ENCODE results near the gene GABPB1.
A peak's percentile ranks its signal among the peaks of the same experiment; 100 is the strongest.
"Not testable (repeated sequence)": the region's sequence is repeated elsewhere in the genome, so short reads cannot be mapped to it uniquely, and the experiment has no call there.

Gene GABPB1

DNA sequence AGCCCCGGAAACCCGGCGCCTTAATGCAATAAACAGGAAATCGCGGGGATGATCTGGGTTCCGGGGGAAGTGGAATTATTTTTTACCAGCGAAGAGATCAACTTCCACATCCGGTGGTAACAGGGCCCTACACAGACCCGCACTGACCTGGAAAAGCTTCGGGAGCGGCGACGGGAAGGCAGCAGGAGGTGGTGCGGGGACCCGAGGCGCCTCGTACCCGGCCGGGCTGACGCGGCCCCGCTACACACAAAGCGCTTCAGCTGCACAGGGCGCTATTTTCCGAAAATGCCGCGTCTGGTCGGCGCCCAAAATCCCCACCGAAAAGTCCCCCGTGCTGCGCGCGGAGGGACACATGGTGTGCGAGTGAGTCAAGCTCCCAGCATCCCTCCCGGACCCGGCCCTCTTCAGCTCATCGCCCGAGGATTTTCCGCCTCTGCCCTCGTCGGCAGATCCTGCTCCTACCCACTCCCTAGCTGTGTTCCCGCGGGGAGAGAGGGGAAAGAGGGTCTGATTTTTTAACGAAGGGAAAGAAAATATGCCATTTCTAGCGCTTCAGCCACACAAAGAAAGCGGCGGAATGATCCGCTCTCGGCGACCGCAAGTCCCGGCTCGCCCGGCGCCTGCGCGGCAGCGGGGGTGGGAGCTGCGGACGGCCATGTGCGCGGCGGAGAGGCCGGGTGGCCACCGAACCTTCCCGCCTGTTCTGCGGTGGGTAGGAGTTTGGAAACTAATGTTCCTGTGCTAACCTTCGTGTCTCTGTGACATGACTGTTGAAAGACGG lies at the start of gene GABPB1:
GABPB1 (minus strand) TSS at position 361 of the 781 bp plus-strand sequence. CDS start 45,400 bp downstream, outside the sequence.
- peak; percentile 86 for DNase-seq

DNA sequence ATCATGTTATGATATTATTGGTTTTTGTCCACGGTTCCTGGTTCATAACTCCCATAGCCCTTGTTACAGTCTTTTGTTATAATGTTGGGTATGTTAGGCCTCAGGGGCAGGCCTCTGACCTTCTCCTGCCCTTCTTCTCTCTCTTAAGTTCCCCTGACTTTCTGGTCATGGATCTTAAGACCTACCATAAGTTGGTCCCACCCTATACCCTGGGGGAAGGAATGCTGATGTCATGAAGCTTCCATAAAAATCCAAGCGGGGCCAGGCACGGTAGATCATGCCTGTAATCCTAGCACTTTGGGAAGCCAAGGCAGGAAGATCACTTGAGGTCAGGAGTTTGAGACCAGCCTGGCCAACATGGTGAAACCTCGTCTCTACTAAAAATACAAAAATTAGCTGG lies 36.6 kb upstream of the GABPB1 start:
- DNase-seq = not testable (repeated sequence)

DNA sequence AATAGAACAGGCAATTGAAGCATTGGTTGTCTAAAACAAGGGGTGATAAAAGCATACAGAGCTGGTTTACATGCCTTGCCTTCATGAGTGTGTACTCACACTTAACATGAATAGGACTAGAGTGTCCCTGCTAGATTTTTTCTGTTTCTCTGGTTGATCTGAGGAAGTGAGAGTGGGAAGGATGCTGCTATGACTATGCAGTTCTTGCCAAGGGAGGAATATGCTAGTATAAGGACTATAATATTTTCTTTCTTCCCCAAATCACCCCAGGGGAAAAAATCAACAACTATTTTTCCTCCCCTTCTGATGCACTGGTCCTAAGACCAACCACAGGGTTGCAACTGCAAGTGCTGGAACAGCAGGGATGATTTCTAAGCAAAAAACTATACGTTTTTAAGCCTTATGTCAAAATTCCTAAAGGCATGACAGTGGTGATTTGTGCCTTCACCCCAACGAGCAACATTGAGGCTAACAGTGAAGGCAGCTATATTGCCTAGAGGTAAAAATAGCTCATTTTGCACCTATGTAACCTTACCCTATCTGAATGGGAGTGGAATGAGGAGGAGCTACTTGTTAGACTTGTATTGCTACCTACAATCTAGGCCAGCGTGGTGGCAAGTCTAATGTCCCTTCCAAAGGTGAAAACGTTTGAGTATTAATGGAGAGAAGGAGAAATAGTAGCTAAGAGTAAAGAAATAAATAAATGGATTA lies 35.7 kb upstream of the GABPB1 start:
- no peak for DNase-seq

DNA sequence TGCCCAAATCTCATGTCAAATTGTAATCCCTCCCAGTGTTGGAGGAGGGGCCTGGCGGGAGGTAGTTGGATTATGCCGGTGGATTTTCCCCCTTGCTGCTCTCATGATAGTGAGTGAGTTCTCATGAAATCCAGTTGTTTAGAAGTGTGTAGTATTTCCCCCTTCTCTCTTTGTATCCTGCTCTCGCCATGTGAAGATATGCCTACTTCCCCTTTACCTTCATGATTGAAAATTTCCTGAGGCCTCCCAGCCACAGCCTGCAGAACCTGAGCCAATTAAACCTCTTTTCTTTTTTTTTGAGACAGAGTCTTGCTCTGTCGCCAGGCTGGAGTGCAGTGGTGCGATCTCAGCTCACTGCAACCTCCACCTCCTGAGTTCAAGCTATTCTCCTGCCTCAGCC lies 27.4 kb upstream of the GABPB1 start:
- not testable (repeated sequence) for DNase-seq

DNA sequence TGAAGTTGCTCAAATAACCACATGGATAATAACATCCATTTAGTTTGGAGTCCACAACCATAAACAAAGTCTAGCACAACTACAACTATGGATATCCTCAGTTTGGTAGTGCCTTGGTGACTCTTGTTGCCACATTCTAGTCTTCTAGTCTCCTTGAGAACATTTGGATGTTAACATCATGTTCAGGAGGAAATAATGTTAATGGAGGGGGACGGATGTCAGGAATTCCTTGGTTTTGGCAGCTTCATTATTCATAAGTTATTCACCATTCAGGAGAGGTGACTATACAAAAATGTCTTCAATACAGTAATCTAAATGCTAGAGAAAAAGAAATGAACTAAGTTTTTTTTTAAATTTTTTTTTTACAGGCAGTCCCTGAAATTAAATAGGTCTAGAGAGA lies 26.4 kb upstream of the GABPB1 start:
- no peak for DNase-seq

DNA sequence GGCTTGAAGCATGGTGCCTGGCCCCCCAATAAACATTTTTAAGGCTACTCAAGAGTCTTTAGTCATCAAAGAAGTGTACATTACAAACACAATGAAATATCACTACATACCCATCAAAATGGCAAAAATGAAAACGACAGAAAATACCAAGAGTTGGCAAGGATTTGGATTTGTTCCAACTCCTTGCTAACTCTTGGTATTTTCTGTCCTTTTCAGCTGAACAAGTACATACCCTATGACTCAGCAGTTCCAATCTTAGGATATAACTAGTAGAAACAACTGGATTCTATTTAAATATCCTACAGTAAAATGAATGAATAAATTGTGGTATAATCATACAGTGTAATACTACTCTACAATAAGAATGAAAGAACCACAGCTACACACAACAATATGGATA lies 25.1 kb upstream of the GABPB1 start:
- DNase-seq = no peak

DNA sequence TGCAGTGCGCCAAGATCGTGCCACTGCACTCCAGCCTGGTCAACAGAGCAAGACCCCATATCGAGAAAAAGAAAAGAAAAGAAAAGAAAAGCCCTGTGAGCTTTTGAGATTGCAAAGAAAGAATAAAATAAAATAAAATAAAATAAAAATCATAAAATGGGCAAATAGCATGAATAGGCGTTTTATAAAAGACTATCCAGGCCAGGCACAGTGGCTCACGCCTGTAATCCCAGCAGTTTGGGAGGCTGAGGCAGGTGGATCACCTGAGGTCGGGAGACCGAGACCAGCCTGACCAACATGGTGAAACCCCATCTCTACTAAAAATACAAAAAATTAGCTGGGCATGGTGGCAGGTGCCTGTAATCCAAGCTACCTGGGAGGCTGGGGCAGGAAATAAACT lies 24.4 kb upstream of the GABPB1 start:
- not testable (repeated sequence) for DNase-seq

DNA sequence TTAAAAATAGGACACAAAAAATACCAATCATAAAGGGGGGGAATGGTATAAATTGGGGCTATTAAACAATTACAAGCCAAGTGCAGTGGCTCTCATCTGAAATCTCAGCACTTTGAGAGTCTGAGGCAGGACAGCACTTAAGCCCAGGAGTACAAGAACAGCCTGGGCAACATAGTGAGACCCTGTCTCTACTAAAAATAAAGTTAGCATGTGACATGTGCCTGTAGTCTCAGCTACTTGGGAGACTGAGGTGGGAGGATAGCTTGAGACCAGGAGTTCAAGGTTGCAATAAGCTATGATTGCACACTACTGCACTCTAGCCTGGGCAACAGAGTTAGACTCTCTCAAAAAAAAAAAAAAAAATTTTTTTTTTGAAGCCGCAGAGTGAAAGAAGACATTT lies 23.8 kb upstream of the GABPB1 start:
- no peak for DNase-seq

DNA sequence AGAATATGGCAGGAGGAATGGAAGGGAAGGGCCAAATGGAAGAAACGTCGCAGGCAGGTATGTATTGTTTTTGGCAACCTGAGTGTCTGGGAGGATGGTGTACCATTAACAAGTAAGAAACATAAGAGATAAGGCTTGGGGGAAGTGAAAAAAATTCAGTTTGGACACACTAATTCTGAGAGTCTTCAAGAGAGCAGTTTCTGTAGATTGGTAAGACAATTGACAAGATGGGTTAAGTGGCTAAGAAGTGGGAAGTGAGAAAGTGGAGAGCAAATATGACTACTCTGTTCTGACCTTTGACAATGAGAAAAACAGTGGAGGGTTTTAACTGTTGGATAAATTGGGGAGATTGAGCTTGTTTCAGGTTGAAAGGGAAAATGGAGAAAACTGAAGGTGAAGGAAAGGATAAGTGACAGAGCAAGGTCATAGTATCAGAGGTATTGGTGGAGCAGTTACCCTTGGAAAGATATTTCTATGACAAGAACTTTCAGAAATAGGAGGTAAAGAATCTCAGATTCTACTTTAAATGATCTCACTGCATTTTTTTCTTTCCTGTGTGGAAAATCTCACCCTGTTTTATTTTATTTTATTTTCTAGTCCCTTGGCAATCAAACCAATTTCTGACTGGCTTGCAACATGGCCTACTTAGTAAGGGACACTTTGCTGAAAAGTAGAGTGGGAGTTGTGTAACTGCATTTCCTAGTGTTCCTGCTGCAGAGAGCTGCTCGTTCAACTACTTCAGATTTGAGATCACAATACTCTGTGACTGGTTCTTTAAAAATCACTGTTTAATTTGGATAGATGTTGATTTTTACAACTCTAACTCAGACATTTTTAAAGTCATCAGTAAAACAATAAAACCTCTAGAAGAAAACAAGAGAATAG lies 23.1 kb upstream of the GABPB1 start:
- no peak for DNase-seq

DNA sequence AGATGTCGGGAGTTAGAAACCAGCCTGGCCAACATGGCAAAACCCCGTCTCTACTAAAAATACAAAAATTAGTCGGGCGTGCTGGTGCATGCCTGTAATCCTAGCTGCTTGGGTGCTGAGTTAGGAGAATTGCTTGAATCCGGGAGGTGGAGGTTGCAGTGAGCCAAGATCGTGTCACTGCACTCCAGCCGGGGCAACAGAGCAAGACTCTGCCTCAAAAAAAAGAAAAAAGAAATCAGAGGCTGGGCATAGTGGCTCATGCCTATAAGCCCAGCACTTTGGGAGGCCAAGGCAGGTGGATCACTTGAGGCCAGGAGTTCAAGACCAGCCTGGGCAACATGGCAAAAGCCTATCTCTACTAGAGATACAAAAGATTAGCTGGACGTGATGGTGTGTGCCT lies 14.6 kb upstream of the GABPB1 start:
- not testable (repeated sequence) for DNase-seq

DNA sequence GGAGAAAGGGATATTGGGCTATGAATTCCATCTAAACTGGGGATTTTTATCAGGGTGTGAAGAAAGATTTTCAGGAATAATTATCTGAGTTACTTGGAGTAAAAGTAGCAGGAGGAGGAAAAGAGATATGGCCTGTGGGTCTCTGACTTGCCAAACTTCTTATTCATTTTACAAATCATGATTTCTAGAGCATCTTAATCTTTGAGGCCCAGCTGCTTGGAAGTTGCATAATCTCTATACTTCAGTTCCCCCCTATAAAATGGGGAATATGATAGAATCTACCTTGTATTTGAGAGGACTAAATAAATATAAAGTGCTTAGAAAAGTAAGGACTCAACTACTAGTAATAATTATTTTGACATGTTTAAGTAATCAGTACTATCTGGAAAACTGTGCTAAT lies 11.0 kb upstream of the GABPB1 start:
- no peak for DNase-seq

DNA sequence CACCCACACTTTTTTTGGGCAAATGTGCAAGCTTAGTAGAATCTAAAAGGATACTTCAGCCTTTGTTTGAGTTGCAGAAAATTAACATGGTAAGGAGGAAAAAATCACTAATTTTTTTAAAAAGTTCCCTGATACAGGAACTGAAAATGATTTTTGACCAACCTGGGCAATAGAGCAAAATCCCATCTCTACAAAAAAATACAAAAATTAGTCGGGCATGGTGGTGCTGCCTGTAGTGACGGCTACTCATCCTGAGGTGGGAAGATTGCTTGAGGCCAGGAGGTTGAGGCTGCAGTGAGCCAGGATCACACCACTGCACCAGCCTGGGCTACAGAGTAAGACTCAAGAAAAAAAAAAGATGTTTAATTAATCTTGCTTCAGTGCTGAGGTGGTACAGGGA lies 10.6 kb upstream of the GABPB1 start:
- no peak for DNase-seq

DNA sequence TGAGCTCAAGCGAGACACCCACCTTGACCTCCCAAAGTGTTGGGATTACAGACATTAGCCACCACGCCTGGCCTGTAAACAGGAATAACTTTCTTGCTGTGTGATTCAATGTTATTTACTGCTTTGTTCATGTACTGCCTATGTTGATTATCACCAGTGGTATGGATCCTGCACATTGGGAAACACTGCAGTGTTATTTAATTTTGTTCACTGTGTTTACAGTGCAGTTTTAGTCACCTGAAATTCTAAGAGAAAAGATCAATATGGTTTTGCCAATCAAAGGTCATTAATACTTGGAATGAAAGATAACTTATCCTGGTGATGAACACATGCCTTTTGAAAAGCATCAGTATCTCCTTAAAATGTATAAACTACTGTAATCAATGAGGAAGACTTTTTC lies 8.6 kb upstream of the GABPB1 start:
- DNase-seq = no peak

DNA sequence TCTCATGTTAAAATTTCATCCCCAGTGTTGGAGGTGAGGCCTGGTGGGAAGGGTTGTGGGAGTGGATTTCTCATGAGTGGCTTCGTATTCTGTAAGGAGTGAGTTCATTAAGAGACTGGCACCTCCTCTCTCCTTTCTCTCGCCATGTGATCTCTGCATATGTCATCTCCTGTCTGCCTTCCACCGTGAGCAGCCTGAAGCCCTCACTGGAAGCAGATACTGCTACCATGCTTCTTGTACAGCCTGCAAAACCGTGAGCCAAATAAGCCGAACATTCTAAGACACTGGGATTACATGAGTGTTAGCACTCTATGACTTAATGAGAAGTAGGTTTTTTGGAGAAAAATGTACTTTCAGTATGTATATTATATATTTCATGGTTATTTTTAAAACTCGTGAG lies 6.8 kb upstream of the GABPB1 start:
- no peak for DNase-seq

DNA sequence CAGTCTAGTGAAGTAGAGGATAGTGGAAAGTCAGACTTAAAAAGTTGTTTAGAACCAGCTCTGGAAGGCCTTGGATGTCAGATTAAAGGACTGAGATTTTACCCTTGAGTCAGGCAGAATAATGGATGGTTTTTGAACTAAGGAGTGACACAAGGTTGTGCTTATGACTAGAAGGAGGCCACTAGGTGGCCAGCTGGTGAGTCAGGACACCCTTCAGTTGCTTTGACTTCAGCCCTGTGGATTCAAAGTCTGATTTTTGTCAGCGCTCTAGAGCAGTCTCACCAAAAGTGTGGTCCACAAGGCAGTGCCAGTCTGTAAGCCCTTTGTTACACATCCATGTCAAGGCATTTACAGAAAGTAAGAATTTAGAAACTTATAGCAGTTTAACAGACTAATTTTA lies 3.8 kb upstream of the GABPB1 start:
- peak; percentile 30 for DNase-seq

DNA sequence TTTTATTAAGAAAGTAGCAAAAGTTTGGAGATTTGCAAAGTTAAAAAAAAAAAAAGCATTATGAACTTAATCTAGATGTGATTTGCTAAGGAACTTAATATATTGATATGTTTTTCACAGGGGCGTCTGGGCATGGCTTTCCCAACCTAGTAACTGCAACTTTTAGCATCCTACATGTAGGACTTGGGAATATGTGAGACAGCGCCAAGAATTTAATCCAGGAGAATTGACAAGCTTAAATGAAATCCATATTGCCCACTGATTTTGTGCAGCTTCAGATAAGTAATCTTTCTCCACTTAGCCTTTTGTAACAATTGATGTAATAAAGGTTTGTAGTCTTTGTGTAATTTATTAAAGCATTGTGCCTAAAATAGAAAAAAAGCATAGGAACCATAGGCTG lies 982 bp upstream of the GABPB1 start:
- DNase-seq = no peak

DNA sequence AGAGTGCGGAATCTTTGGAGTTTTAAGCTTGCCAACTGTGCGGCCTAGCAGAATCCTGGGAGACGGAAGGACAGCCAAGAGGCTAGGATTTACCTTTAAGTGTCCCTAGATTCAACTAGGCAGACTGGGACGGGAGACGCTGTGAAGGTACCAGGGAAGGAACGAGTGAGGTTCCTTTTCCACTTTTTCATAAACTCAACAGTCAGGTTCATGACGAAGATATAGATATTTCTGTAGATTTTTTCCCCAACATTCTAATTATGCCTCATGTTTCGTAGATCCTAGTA lies 564 bp upstream of the GABPB1 start:
- DNase-seq = no peak

DNA sequence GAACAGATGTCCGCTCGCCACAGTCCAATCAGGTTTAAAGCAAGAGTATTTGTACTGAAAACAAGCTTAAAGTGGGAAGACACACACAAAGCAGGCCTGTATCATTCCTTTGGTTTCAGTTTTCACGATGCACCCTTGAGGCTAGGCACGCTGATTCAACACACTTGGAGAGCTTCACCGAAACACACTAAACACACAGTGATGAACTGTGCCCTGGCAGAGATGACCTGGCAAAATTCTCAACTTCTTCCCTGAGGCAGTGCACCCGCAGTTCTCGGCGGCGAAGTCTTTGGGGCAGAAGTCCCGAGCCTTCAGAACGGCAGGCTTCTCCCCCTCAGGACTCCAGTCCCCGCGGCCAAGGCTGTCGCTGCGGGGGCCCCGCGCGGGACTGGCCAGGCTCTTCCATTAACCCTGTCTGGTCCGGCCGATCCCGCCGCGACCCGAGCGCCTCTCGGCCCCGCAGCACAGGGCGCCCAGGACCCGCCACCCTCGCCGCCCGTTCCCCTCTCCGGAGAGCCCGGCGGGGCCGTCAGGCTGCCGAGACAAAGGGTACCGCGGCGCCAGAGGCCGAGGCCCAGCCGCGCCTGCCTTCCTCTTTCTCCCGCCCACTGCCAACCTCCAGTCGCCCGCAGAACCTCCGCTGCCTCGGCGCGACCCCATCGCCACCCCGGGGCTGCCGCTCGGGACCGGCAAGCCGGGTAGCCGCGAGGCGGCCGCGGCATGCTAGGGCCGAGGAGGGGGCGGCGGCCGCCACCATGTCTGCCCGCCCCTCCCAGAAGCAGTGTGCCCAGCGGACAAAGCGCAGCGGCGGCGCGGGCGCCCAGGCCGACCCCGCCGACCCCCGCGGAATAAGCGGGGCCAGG lies 792 bp downstream of the GABPB1 start:
- DNase-seq = peak; percentile 59

DNA sequence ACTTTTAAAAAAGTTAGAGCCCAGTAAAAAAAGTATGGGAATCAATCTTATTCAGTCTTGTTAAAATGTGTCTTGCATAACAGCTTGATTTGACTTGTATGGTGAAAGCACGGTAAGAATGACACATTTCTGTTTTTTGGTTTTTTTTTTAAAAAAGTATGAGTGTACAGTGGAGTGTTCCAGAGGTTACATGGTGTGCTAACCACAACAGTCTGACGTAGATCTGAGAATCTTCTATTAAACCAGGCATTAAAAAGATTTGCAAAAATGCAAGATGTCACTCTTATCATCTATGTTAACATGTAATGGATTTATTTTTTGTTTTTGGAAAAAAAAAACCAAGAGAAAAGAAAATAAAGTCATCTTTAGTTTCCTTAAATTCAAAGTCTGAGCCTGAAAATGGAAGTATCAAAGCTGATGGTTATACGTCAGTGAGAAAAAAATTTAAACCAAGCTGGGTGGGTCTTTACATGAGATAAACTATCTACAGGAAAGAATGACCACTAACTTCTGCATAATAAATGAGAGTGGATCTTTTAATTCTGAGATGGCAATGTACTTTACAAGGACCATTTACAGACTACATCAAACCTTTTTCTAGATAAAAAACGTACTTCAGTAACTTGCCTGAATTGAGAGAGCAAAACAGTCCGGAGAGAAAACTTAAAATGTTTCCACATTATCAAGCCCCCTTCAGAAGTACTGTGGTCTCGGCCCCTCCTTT lies 1.6 kb downstream of the GABPB1 start:
- peak; percentile 15 for DNase-seq

DNA sequence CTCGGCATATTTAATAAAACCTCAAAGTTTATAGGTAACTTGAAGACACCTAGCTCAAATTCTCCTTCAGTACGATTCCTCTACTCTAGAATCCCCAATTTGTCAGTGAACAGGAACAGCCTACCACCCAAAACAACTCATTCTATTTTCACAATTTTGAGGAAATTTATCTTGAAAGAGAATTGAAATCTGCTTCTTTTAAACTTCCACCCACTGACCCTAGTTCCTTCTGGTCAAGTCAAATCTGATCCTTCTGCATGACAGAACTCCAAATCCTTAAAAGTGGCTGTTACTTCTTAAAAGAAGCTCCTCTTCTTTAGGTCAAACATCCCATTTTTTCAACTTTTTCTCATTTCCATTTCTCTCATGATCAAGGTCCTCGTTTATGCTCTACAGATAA lies 4.4 kb downstream of the GABPB1 start:
- DNase-seq = no peak

DNA sequence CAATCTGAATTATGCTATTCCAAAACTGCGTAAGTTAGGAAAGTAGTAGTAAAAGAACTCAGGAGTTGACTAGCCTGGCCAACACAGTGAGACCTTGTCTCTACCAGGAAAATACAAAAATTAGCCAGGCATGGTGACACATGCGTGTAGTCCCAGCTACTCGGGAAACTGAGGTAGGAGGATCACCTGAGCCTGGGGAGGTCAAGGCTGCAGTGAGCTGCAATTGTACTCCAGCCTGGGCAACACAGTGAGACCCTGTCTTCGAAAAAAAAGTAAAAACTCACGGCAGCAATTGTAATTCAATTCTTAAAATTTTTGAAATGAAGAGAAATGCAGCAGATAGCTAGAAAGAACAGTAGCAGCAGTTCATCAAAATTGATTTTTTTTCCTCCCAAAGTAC lies 9.7 kb downstream of the GABPB1 start:
- no peak for DNase-seq

DNA sequence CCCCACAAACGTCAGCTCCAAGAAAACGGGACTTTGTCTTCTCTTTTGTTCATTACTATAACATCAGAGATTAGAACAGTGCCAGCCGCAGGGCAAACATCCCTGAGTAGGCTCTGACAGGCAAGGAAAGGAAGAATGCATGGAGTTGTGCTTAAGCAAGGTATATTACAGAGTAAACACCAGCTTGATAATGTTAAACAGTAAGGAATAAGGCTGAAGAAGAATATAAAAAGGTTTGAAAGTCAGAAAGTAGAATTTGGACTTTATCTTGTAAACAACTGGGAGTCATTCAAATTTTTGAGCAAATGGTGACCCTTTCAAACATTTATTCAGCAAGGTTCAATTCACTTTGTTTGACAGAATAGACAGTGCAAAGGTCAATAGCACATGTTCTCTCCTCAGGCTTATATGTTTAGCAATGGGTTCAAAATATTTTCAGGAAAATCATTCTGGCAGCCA lies 11.0 kb downstream of the GABPB1 start:
- DNase-seq = no peak
